Right lobe of liver (tissue), 6 donors: ENCODE data around the gene CACNA2D2. TPM values are rescaled to one million over a fixed set of nuclear protein-coding genes. Genes with fewer than 3 reads are reported as not detected.

Source experiments
- ATAC-seq, 4 donors: fragments of 200-7000 bp; cut with Tn5 transposase; one replicate each; pipeline ENCODE4 v1.9.1; 2020; ENCODE audit warnings: mild to moderate bottlenecking in 4 of 4, moderate library complexity in 4 of 4
- DNase-seq, 3 donors: peaks; one replicate each; pipeline ENCODE4 v3.0.0-alpha.2; 2020
- H3K27ac ChIP-seq, 3 donors: fragments of 200-600 bp; one replicate each; pipeline ENCODE4 v1.8.0; 2022
- H3K27me3 ChIP-seq, 2 donors: fragments of 200-600 bp; one replicate each; pipeline ENCODE4 v1.8.0; 2022
- H3K36me3 ChIP-seq, 4 donors: fragments of 200-600 bp; sonication (generic) in 1 of 4; one replicate each; pipeline versions ENCODE4 v1.5.1 to v1.8.0; 2017 to 2022; ENCODE audit warnings: control low read depth in 1 of 4
- H3K4me1 ChIP-seq, 4 donors: fragments of 200-600 bp; sonication (generic) in 1 of 4; one replicate each; pipeline versions ENCODE4 v1.5.1 to v1.8.0; 2017 to 2022; ENCODE audit warnings: control low read depth in 1 of 4
- H3K4me3 ChIP-seq, 3 donors: fragments of 200-600 bp; one replicate each; pipeline ENCODE4 v1.8.0; 2022
- H3K9me3 ChIP-seq, 4 donors: fragments of 200-600 bp; sonication (generic) in 1 of 4; one replicate each; pipeline versions ENCODE4 v1.5.1 to v1.8.0; 2017 to 2022; ENCODE audit warnings: control low read depth in 1 of 4
- CTCF ChIP-seq, 4 donors: fragments of 200-600 bp in 3 of 4; fragments of 450-650 bp in 1 of 4; IDR thresholded peaks; one replicate each; pipeline versions ENCODE4 v1.5.1 to v1.8.0; 2016 to 2022; ENCODE audit warnings: antibody characterized with exemption in 4 of 4, mild to moderate bottlenecking in 2 of 4
- POLR2A ChIP-seq: fragments of 450-650 bp; IDR thresholded peaks from one replicate; pipeline ENCODE4 v1.6.1; 2017; ENCODE audit warnings: antibody characterized with exemption, mild to moderate bottlenecking
- WGBS: methylation state at CpG from one replicate; pipeline ENCODE4 v1.1.6; 2018; ENCODE audit warnings: low coverage, low lambda C conversion rate; ENCODE audit not compliant: insufficient coverage; ENCODE audit errors: missing lambda C conversion rate; 5-methylcytosine and 5-hydroxymethylcytosine counted together
- intact Hi-C, 2 donors: fragments of 100-400 bp; cut with DNase I; formaldehyde crosslinking; loops; one replicate each; pipeline versions ENCODE4 v1.11.2 to v1.14.1; 2022
- total RNA-seq, 6 experiments: library from RNA; depleted of rRNA in 2 of 6; stranded (reverse); fragments of >200 nt in 2 of 6; fragmentation: NEBNext Ultra II Directional in 3 of 6; extraction: Animal tissue kit (Norgen Biotek cat#: 25700) in 3 of 6; gene quantifications; one replicate each; pipeline versions ENCODE4 v1.1.0 to v1.2.4, GENCODE V29; 2016 to 2023
- donor health status: DM: no; HTN: yes; CAD: no.
- donor health status: DM: no; HTN: no; CAD: no.
- donor health status: DM: no; HTN: no; CAD: no.
- donor health status: DM: no; HTN: yes; CAD: no.
- donor health status: DM: no; HTN: yes; CAD: no.

The CACNA2D2 gene
- total RNA-seq, 6 experiments from 2014 or later, result 0.06 to 0.39 (median 0.26) TPM; not detected in 1

GRCh38 chr3:50435371-50436113, 67.9 kb downstream of the CACNA2D2 start:
- ATAC-seq (no peak), DNase-seq (no peak)
- intact Hi-C loops, result loop anchor here (2.0 to 5.0 kb wide), 2 partner anchors 105 to 112 kb away; no protein-coding TSS in a partner anchor
- no peak overlapping the region for H3K27ac ChIP-seq
- no peaks in the 10 kb centered on the region for H3K27me3 ChIP-seq
- TF ChIP-seq POLR2A, result no peak
- TF ChIP-seq CTCF (IDR thresholded peaks at IDR 0.05), result no peak
- no peaks in the 10 kb centered on the region for H3K9me3 ChIP-seq
- no peak overlapping the region for H3K4me3 ChIP-seq
- 21% methylated on average over 11 of the region's 12 CpGs for WGBS
- no peaks in the 10 kb centered on the region for H3K4me1 ChIP-seq
- peaks cover 0 to 2% (median 0%) of the 10 kb centered on the region in 4 donors for H3K36me3 ChIP-seq

- peak; percentile 21 to 62 (median 36) for ATAC-seq
- H3K4me3 ChIP-seq, result no peak overlapping the region
- intact Hi-C loops, result loop anchor here in 1 of 2 donors (2.0 kb wide), 1 partner anchor 107 kb away; no protein-coding TSS in a partner anchor
- no peak for DNase-seq
- no peaks in the 10 kb centered on the region for H3K27me3 ChIP-seq
- peaks cover 0 to 2% (median 0%) of the 10 kb centered on the region in 4 donors for H3K36me3 ChIP-seq
- 33% methylated on average over 3 of the region's 5 CpGs for WGBS
- no peaks in the 10 kb centered on the region for H3K9me3 ChIP-seq
- TF ChIP-seq CTCF (IDR thresholded peaks at IDR 0.05) (no peak), POLR2A (no peak)
- no peaks in the 10 kb centered on the region for H3K4me1 ChIP-seq
- no peak overlapping the region for H3K27ac ChIP-seq
Measured at GRCh38 chr3:50433954-50434353, 69.5 kb downstream of the CACNA2D2 start.

- Histone ChIP-seq H3K4me1 (no peaks in the 10 kb centered on the region), H3K27ac (no peak overlapping the region), H3K27me3 (no peaks in the 10 kb centered on the region), H3K4me3 (no peak overlapping the region), H3K9me3 (no peaks in the 10 kb centered on the region), H3K36me3 (peaks cover 0 to 2% (median 0%) of the 10 kb centered on the region in 4 donors)
- intact Hi-C loops, result no loop called here
- 60% methylated on average over 2 of the region's 4 CpGs for WGBS
- TF ChIP-seq POLR2A (no peak), CTCF (IDR thresholded peaks at IDR 0.05) (no peak)
- ATAC-seq (no peak), DNase-seq (no peak)
Measured at GRCh38 chr3:50430950-50431435, 72.4 kb downstream of the CACNA2D2 start.

GRCh38 chr3:50430191-50430590, 73.2 kb downstream of the CACNA2D2 start:
- peak in 1 of 4 donors; percentile 21 for ATAC-seq
- TF ChIP-seq POLR2A, result no peak
- TF ChIP-seq CTCF (IDR thresholded peaks at IDR 0.05), result no peak
- no peaks in the 10 kb centered on the region for H3K4me1 ChIP-seq
- no peaks in the 10 kb centered on the region for H3K9me3 ChIP-seq
- H3K27me3 ChIP-seq, result no peaks in the 10 kb centered on the region
- H3K27ac ChIP-seq, result no peak overlapping the region
- WGBS, result 55% methylated on average over 3 of the region's 4 CpGs
- intact Hi-C loops, result no loop called here
- H3K4me3 ChIP-seq, result no peak overlapping the region
- DNase-seq, result no peak
- peaks cover 0 to 2% (median 0%) of the 10 kb centered on the region in 4 donors for H3K36me3 ChIP-seq
